SK-N-SH treated with all-trans-retinoic acid at 6 μM for 48 hours (cell line): Measurements from ENCODE around the gene C9orf78.

Source experiments
- BACH2 ChIP-seq: fragments of 250-450 bp; sonication (Bioruptor Pico); IDR thresholded peaks from 2 replicates; pipeline ENCODE4 v1.9.0; 2021; ENCODE audit warnings: mild to moderate bottlenecking, borderline replicate concordance
- CSDC2 ChIP-seq: fragments of 250-450 bp; sonication (Bioruptor Pico); IDR thresholded peaks from 2 replicates; pipeline ENCODE4 v1.5.0; 2020; ENCODE audit warnings: mild to moderate bottlenecking, moderate library complexity
- GLIS3 ChIP-seq: fragments of 250-450 bp; sonication (Bioruptor Pico); IDR thresholded peaks from 2 replicates; pipeline ENCODE4 v1.5.0; 2020; ENCODE audit warnings: mild to moderate bottlenecking, moderate library complexity
- OSR1 ChIP-seq: fragments of 250-450 bp; sonication (Bioruptor Pico); IDR thresholded peaks from 2 replicates; pipeline ENCODE4 v1.8.0; 2022; ENCODE audit warnings: moderate library complexity, mild to moderate bottlenecking, inconsistent platforms
- PPARA ChIP-seq: fragments of 250-450 bp; sonication (Bioruptor Pico); IDR thresholded peaks from 2 replicates; pipeline ENCODE4 v1.5.0; 2020; ENCODE audit warnings: mild to moderate bottlenecking, borderline replicate concordance
- RARB ChIP-seq: fragments of 250-450 bp; sonication (Bioruptor Pico); IDR thresholded peaks from 2 replicates; pipeline ENCODE4 v1.8.0; 2021; ENCODE audit warnings: mild to moderate bottlenecking, moderate library complexity
- TOX ChIP-seq: fragments of 250-450 bp; sonication (Bioruptor Pico); IDR thresholded peaks from 2 replicates; pipeline ENCODE4 v1.8.0; 2021; ENCODE audit warnings: mild to moderate bottlenecking, moderate library complexity, borderline replicate concordance
- ZFP3 ChIP-seq: fragments of 250-450 bp; sonication (Bioruptor Pico); IDR thresholded peaks from 2 replicates; pipeline ENCODE4 v1.5.0; 2020; ENCODE audit warnings: mild to moderate bottlenecking, moderate library complexity
- ZNF70 ChIP-seq: fragments of 450-650 bp; formaldehyde crosslinking; IDR thresholded peaks from 2 replicates; pipeline ENCODE4 v1.5.0; 2020; ENCODE audit warnings: mild to moderate bottlenecking, moderate library complexity
- TF ChIP-seq, protein P1 (sequence below): fragments of 250-450 bp; sonication (Bioruptor Pico); IDR thresholded peaks from 2 replicates; pipeline ENCODE4 v1.8.0; 2020; ENCODE audit warnings: mild to moderate bottlenecking, moderate library complexity, borderline replicate concordance

DNA sequence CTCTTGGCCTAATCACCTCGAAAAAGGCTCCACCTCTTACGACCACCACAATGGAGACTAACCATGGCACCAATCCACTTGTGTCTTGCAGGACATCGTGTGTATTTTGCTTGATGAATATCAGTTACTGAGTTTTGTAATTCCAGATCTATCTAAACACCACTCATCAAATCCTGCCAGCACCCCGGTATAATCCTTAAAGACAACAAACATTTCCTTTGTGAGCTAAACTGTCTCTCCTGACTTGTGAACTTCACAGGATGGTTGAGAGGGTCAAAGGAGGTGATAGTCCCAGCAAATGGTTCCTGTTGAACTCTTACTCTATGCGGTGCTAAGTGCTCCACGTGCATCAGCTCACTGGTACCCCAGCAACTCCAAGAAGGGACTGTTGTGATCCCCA, 36.1 kb downstream of the C9orf78 start:
- TF ChIP-seq, protein P1, sequence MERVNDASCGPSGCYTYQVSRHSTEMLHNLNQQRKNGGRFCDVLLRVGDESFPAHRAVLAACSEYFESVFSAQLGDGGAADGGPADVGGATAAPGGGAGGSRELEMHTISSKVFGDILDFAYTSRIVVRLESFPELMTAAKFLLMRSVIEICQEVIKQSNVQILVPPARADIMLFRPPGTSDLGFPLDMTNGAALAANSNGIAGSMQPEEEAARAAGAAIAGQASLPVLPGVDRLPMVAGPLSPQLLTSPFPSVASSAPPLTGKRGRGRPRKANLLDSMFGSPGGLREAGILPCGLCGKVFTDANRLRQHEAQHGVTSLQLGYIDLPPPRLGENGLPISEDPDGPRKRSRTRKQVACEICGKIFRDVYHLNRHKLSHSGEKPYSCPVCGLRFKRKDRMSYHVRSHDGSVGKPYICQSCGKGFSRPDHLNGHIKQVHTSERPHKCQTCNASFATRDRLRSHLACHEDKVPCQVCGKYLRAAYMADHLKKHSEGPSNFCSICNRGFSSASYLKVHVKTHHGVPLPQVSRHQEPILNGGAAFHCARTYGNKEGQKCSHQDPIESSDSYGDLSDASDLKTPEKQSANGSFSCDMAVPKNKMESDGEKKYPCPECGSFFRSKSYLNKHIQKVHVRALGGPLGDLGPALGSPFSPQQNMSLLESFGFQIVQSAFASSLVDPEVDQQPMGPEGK = no peak
- TF ChIP-seq PPARA (CRISPR knock-in tag) = no peak
- no peak for TF ChIP-seq RARB (CRISPR knock-in tag)
- no peak for TF ChIP-seq BACH2 (CRISPR knock-in tag)
- TF ChIP-seq OSR1 (CRISPR knock-in tag) = no peak
- TF ChIP-seq ZFP3 (CRISPR knock-in tag) = no peak
- no peak for TF ChIP-seq GLIS3
- no peak for TF ChIP-seq CSDC2
- TF ChIP-seq TOX (CRISPR knock-in tag) = no peak
- no peak for TF ChIP-seq ZNF70 (CRISPR knock-in tag)
